ENCODE data around the gene RASD1.

DNA sequence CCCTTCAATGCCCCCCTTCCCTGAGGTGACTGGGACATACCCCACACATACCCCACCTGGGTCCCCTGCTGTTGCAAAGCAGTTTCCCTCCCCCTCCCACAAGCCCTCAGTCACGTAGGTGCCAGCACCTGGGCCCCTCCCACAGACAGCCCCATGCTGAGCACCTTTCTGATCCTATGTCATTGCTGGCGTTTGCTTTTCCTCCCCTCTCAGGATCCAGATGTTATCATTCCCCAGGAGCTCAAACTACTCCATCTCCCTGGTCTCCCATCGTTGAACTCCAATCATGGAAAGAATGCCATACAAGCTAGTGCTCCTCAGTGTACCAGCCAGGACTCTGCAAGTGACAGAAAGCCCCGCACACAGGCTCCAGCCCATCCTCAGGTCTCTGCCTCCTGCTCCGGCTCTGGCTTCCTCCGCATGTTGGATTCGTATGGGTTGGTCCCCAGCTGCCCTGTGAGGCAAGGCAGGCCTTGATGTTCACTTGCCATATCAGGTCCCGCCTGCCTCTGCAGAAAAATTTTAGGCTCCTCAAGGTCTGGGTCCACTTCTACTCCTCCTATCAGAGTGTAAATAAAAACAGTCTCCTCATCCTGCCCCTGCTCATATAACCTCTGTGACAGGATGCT is 50.8 kb downstream of the RASD1 start:
- TF ChIP-seq EZH2phosphoT487 (IDR thresholded peaks at IDR 0.05; ENCODE audit: low read length) (no peak), EZH2 (optimal IDR thresholded peaks at IDR 0.05; ENCODE audit: low read depth, low read length) (no peak)

All from MM.1S (cell line).